Neural progenitor cell (in vitro differentiated cells): ENCODE measurements around the gene NDUFA6.

ENCODE experiments used
- EZH2 ChIP-seq: fragments of 200-600 bp; sonication (generic); IDR thresholded peaks from 2 replicates; pipeline ENCODE4 v1.6.1; 2017; ENCODE audit warnings: antibody characterized with exemption, mild to moderate bottlenecking, moderate library complexity
- TF ChIP-seq, protein P1 (sequence below): fragments of 200-600 bp; sonication (generic); IDR thresholded peaks from 2 replicates; pipeline ENCODE4 v1.5.1; 2017; ENCODE audit warnings: antibody characterized with exemption, mild to moderate bottlenecking

- TF ChIP-seq, protein P1, sequence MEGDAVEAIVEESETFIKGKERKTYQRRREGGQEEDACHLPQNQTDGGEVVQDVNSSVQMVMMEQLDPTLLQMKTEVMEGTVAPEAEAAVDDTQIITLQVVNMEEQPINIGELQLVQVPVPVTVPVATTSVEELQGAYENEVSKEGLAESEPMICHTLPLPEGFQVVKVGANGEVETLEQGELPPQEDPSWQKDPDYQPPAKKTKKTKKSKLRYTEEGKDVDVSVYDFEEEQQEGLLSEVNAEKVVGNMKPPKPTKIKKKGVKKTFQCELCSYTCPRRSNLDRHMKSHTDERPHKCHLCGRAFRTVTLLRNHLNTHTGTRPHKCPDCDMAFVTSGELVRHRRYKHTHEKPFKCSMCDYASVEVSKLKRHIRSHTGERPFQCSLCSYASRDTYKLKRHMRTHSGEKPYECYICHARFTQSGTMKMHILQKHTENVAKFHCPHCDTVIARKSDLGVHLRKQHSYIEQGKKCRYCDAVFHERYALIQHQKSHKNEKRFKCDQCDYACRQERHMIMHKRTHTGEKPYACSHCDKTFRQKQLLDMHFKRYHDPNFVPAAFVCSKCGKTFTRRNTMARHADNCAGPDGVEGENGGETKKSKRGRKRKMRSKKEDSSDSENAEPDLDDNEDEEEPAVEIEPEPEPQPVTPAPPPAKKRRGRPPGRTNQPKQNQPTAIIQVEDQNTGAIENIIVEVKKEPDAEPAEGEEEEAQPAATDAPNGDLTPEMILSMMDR: no peak
- no peak for TF ChIP-seq EZH2
Measured at GRCh38 chr22:42064629-42065028, 25.9 kb downstream of the NDUFA6 start.
